NCI-H146 (cell line): ENCODE data around the gene BTBD19.
"Not testable (repeated sequence)": the region's sequence is repeated elsewhere in the genome, so short reads cannot be mapped to it uniquely, and the experiment has no call there.

Experiments
- DNase-seq: peaks from one replicate; lab custom pipeline; 2025; lab: John Stamatoyannopoulos, UW

Gene BTBD19

DNA sequence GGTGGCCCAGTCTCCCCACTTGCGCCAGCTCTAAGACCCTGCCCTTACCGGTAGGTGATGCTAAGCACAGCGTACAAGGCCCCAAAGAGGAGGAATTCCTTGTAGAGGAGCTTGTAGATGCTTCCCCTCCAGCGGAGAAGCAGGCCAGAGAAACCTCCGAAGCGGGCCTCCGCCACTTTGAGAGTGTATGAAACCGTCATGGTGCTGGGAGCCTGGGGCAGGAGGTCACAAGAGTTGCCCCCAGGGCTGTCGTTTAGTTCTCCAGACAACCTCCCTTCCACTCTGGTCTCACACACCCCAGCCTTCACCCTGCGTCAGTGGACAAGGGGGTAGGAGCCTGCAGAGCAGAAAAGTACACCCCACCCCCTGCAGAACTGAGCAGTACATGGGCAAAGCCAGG lies 20.8 kb upstream of the BTBD19 start:
- no peak for DNase-seq

DNA sequence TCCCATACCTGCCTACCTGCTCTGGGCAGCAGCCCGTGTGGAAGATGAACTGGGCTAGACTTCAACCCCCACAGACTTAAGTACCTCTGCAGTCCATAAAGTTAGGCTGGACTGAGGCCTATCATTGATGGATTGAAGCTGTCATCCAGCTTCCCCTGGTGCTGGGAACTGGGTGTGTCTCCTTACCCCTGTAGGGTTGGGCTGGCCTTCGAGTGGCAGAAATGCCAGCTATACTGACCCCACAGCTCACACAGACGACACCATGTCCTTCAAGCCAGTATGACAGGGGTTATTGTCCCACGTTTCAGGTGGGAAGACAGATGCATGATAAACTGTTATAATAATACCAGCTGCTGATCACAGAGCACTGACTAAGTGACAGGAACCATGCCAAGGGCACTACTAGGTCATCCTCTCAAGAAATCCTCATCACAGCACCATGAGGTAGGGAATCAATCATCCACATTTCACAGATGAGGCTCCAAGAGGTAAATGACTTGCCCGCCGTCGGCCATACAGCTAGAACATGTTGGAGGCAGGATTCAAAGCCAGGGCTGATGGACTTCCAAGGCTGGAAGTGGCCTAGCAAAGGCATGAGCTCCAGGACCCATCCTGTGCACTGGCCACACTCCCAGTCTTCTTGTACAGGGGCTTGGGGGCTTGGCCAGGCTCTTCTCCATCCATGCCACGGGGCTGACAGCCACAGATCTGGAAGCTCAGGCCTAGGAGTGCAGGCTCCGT lies 20.0 kb upstream of the BTBD19 start, which contains the start of gene BEST4:
Gene BEST4 (minus strand): TSS at position 51 of the 741 bp plus-strand sequence. CDS start 465 bp downstream, outside the sequence.
- no peak for DNase-seq

GRCh38 chr1:44790968-44791801 lies 17.1 kb upstream of the BTBD19 start:
- DNase-seq = peak; percentile 19

DNA sequence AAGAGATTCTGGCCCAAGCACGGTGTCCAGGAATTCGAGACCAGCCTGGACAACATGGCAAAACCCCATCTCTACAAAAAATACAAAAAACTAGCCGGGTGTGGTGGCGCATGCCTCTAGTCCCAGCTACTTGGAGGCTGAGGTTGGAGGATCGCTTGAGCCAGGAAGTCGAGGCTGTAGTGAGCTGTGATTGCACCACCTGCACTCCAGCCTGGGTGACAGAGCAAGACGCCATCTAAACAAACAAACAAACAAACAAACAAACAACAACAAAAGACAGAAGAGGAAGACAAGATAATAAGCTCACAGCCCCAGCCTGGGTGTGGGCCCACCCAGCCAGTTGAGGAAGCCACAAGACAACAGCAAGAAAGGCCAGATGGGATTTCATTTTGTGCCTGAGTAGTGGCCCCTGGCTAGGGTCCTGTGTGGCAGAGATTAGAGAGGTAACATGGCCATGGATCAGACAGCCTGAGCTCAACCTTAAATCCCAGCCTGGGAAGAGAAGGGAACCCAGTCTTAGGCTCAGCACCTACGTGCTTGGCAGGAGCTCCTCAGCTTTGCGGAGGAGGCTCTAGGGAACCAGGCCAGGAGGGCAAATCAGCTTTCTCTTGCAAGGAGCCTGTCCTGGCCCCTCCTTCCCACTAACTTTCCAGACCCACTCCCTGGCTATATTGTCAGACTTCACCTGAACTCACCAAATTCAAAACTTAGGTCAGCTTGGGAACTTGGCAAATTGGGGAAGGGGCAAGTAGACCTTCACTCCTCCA lies 15.4 kb upstream of the BTBD19 start:
- DNase-seq = no peak

GRCh38 chr1:44797886-44798285 lies 10.4 kb upstream of the BTBD19 start:
- not testable (repeated sequence) for DNase-seq

GRCh38 chr1:44798481-44799365 lies 9.6 kb upstream of the BTBD19 start:
- peak; percentile 53 for DNase-seq

GRCh38 chr1:44799770-44800584 lies 8.3 kb upstream of the BTBD19 start, which contains the start of gene PLK3:
Gene PLK3 (plus strand): TSS chr1:44800377. CDS start chr1:44800464, 87 bp downstream.
- DNase-seq = peak; percentile 96

DNA sequence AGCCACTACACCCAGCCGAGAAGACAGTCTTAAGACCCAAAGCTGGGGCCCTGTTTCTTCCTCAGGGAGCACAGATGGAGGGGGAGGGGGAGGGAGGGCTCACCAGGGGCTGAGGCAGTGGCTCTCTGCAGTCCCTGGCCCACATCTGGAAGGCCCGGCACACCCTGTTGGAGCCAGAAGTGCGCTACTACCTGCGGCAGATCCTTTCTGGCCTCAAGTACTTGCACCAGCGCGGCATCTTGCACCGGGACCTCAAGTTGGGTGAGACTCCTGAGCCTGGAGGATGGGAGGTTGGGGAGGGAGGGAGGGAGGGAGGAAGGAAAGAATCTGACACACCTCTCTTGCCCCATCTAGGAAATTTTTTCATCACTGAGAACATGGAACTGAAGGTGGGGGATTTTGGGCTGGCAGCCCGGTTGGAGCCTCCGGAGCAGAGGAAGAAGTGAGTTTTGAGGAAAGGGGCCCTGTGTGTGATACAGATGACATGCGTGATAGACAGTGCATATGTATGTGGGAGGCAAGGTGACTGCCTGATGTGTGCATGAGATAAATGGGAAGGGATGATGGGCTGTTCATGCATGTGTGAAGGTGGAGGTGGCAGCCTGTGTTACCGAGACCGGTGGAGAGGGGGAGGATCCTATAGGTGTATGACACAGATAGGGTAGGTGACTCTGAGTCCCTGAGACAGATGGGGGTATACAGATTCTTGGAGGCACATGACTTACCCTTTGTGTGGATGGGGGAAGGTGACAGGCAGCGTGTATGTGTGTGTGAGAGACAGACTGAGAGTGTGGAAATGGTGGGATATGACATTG lies 6.6 kb upstream of the BTBD19 start:
- no peak for DNase-seq

- DNase-seq = no peak
Observed at GRCh38 chr1:44802306-44803061, 5.8 kb upstream of the BTBD19 start.

DNA sequence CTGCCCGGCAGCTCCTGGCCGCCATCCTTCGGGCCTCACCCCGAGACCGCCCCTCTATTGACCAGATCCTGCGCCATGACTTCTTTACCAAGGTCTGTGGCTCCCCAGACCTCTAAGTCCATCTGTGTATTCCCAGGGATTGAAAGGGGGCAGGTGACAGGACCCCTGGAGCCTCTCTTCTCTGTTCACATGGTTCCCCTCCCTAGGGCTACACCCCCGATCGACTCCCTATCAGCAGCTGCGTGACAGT lies 5.3 kb upstream of the BTBD19 start:
- no peak for DNase-seq

GRCh38 chr1:44803312-44804095 lies 4.8 kb upstream of the BTBD19 start:
- DNase-seq = no peak

DNA sequence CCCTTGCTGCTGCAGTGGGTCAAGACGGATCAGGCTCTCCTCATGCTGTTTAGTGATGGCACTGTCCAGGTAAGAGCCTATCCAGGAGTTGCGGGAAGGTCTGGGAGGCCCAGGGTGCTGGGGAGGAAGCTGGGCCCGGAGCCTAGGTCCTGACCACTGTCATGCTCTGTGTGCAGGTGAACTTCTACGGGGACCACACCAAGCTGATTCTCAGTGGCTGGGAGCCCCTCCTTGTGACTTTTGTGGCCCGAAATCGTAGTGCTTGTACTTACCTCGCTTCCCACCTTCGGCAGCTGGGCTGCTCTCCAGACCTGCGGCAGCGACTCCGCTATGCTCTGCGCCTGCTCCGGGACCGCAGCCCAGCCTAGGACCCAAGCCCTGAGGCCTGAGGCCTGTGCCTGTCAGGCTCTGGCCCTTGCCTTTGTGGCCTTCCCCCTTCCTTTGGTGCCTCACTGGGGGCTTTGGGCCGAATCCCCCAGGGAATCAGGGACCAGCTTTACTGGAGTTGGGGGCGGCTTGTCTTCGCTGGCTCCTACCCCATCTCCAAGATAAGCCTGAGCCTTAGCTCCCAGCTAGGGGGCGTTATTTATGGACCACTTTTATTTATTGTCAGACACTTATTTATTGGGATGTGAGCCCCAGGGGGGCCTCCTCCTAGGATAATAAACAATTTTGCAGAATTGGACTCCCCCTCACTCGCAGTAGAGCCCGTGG lies 2.9 kb upstream of the BTBD19 start:
- no peak for DNase-seq

DNA sequence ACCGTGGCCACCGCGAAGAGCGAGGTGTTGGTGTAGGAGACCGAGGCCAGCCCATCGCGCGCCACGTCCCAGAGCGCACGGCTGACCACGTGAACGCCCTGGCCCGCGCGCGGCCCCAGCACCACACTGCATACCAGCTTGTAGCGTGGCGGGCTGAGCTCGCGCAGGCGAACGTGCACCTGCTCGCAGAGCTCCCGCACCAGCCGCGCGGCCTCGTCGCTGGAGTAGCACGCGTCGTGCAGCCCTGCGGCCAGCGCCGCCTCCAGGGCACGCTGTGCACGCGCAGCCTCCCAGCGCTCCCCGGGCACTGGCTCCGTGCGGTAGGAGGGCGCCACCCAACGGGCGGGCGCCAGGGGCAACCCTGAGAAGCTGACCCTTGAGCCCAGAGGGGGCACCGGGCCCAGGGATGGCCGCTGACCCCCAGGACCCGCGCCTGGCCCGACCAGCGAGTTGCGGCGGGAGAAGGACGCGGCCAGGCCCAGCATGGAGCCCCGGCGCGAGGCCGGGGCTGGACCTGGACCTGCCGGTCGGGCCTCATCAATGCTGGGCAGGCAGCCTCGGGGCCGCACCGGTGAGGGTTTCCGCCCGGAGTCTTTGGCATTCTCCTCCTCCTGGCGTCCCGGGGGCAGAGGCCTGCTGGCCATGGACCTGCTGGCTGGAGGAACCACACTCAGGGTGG lies 2.2 kb upstream of the BTBD19 start:
- no peak for DNase-seq

GRCh38 chr1:44806704-44807363 lies 1.5 kb upstream of the BTBD19 start, which contains the start of gene DYNLT4:
Gene DYNLT4 (minus strand): TSS chr1:44807351. CDS start chr1:44806668, 683 bp downstream.
- no peak for DNase-seq

GRCh38 chr1:44807364-44808062 lies 810 bp upstream of the BTBD19 start:
- DNase-seq = no peak
